ENCODE results near the gene AGPAT2.

DNA sequence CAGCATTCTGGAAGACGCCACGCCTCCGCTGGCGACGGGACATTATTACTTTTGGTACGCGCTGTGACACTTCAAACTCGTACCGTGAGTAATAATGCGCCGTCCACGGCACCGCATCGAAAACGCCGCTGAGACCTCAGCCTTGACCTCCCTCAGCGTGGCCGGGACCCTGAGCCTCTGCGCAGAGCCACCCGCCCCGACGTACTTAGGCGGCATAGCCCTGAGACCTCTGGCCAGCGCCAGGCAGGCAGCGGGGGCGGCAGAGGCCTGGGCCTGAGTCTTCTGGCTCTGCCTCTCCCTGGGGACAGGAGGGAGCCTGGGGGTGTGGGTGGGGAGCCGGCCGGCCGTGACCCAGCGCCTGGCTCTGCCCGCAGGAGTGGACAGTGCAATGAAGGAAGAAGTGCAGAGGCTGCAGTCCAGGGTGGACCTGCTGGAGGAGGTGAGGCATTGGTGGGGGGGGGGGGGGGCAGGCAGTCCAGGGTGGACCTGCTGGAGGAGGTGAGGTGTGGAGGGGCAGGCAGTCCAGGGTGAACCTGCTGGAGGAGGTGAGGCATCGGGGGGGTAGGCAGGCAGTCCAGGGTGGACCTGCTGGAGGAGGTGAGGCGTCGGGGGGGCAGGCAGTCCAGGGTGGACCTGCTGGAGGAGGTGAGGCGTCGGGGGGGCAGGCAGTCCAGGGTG is 16.5 kb downstream of the AGPAT2 start:
- TF ChIP-seq REST (IDR thresholded peaks at IDR 0.05; ENCODE audit: low read depth, low read length) (no peak), SMC3 (IDR thresholded peaks at IDR 0.05; ENCODE audit: low read depth, low read length) (no peak), TCF12 (IDR thresholded peaks at IDR 0.05) (no peak), CTCF (IDR thresholded peaks at IDR 0.05) (no peak), EZH2phosphoT487 (IDR thresholded peaks at IDR 0.05; ENCODE audit: borderline replicate concordance, low read depth) (no peak)
